Measurements from ENCODE around the gene GDPD5.

The GDPD5 gene

DNA sequence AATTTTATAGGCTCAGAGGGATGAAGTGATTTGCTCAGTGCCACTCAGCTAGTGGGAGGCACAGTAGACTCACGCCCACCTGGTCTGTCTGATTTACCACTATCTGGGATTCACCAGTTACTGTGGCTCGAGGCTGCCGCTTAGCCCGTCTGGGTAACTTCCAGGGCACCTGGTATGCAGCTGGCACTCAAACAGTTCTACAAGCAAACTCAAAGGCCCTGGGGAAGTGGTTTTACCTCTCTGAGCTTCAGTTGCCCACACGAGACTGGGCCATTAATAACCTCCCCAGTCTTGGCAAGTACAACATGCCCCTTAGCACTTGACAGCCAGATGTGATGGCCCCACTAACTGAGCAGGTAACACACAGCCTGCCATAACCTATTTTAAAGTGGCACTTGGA is 2.6 kb downstream of the GDPD5 start:
- Histone ChIP-seq H3F3A (ENCODE audit: insufficient read depth) (no peaks in the 10 kb centered on the region), H3K9ac (ENCODE audit: low read length) (no peak overlapping the region), H3K4me3 (ENCODE audit: insufficient read depth, low read length, poor library complexity, severe bottlenecking) (no peak overlapping the region), H2AFZ (ENCODE audit: low read depth, low read length, severe bottlenecking) (no peak overlapping the region), H3K27me3 (ENCODE audit: low read length) (no peaks in the 10 kb centered on the region), H4K20me1 (ENCODE audit: low read depth, low read length) (no peaks in the 10 kb centered on the region), H3K27ac (ENCODE audit: low read depth, low read length) (no peak overlapping the region), H3K9me2 (replicated peaks; ENCODE audit: insufficient read depth, low read length) (no peaks in the 10 kb centered on the region), H3K36me3 (ENCODE audit: low read length) (no peaks in the 10 kb centered on the region), H3K79me2 (ENCODE audit: insufficient read depth, low read length) (no peaks in the 10 kb centered on the region), H3K4me2 (ENCODE audit: low read depth, low read length, poor library complexity, severe bottlenecking) (no peak overlapping the region), H3K9me3 (ENCODE audit: insufficient read depth, low read length) (no peaks in the 10 kb centered on the region)
- no peak for TF ChIP-seq EZH2phosphoT487 (conservative IDR thresholded peaks at IDR 0.05; ENCODE audit: low read length)

DNA sequence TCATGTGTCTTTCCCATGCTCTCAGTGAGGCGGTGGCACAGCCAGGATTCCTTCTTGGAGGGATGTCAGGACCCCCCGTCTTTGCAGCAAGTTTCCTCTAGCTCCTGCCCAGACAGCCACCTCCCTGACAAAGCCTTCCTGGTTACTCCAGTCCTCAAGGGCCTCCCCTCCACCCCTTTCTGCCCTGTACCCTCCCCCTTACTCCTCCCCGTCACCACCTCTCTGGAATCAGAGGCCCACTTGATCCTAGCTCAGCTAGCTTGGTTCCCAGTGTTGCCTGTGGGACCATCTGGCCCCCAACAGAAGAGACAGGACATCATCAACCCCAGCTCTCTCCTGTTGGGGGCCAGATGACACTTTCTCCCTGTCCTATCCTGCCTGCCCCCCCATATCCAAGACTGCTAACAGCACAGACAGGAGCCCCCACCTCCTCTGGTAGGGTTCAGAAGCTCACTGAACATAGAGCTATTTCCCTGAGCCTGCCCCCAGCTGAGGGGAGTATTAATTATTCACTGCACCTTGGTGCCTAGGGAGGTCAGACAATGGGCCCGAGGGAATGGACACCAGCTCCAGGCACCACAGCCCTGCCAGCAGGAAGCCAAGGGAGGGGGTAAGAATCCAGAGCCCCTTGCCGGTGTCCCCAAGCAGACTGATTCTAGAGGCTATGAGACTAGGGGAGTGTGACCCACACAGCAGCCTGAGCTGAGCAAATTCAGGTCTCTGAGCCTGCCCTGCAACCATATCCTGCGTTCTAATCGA is 3.3 kb downstream of the GDPD5 start:
- Histone ChIP-seq H3K9me2 (replicated peaks; ENCODE audit: insufficient read depth, low read length) (no peaks in the 10 kb centered on the region), H3K4me3 (ENCODE audit: insufficient read depth, low read length, poor library complexity, severe bottlenecking) (no peak overlapping the region), H2AFZ (ENCODE audit: low read depth, low read length, severe bottlenecking) (no peak overlapping the region), H3K79me2 (ENCODE audit: insufficient read depth, low read length) (no peaks in the 10 kb centered on the region), H3K9me3 (ENCODE audit: insufficient read depth, low read length) (no peaks in the 10 kb centered on the region), H3K4me2 (ENCODE audit: low read depth, low read length, poor library complexity, severe bottlenecking) (no peak overlapping the region), H3K27me3 (ENCODE audit: low read length) (no peaks in the 10 kb centered on the region), H3K9ac (ENCODE audit: low read length) (no peak overlapping the region), H4K20me1 (ENCODE audit: low read depth, low read length) (no peaks in the 10 kb centered on the region), H3K36me3 (ENCODE audit: low read length) (no peaks in the 10 kb centered on the region), H3K27ac (ENCODE audit: low read depth, low read length) (no peak overlapping the region), H3F3A (ENCODE audit: insufficient read depth) (no peaks in the 10 kb centered on the region)
- TF ChIP-seq EZH2phosphoT487 (conservative IDR thresholded peaks at IDR 0.05; ENCODE audit: low read length) = no peak
- TF ChIP-seq, protein P1, sequence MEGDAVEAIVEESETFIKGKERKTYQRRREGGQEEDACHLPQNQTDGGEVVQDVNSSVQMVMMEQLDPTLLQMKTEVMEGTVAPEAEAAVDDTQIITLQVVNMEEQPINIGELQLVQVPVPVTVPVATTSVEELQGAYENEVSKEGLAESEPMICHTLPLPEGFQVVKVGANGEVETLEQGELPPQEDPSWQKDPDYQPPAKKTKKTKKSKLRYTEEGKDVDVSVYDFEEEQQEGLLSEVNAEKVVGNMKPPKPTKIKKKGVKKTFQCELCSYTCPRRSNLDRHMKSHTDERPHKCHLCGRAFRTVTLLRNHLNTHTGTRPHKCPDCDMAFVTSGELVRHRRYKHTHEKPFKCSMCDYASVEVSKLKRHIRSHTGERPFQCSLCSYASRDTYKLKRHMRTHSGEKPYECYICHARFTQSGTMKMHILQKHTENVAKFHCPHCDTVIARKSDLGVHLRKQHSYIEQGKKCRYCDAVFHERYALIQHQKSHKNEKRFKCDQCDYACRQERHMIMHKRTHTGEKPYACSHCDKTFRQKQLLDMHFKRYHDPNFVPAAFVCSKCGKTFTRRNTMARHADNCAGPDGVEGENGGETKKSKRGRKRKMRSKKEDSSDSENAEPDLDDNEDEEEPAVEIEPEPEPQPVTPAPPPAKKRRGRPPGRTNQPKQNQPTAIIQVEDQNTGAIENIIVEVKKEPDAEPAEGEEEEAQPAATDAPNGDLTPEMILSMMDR (IDR thresholded peaks at IDR 0.05; ENCODE audit: insufficient read depth, low read length, poor library complexity, severe bottlenecking) = no peak

DNA sequence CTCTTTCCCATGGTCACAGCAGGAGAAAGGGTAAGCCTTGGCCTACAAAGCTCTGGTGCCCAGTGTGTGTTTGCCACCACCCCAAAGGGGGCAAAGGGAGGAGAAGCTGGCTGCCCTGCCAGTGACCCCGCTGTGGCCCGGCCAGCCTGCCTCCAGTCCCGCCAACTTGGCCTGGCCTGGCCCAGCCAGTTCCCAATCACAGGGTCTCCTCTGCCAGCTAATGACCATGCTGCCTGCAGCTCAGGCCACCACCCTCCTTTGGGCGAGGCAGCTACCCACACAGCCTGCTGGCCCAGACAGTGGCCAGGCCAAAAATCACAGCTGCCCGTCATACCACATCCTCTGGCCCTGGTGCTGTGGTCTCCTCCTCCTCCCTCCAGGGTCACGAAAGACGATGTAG is 5.1 kb downstream of the GDPD5 start:
- Histone ChIP-seq H3K9me2 (replicated peaks; ENCODE audit: insufficient read depth, low read length) (no peaks in the 10 kb centered on the region), H3K27ac (ENCODE audit: low read depth, low read length) (no peak overlapping the region), H3K36me3 (ENCODE audit: low read length) (no peaks in the 10 kb centered on the region), H3K4me2 (ENCODE audit: low read depth, low read length, poor library complexity, severe bottlenecking) (no peak overlapping the region), H3K27me3 (ENCODE audit: low read length) (no peaks in the 10 kb centered on the region), H4K20me1 (ENCODE audit: low read depth, low read length) (no peaks in the 10 kb centered on the region), H3F3A (ENCODE audit: insufficient read depth) (no peaks in the 10 kb centered on the region), H2AFZ (ENCODE audit: low read depth, low read length, severe bottlenecking) (no peak overlapping the region), H3K9ac (ENCODE audit: low read length) (no peak overlapping the region), H3K4me3 (ENCODE audit: insufficient read depth, low read length, poor library complexity, severe bottlenecking) (no peak overlapping the region), H3K9me3 (ENCODE audit: insufficient read depth, low read length) (no peaks in the 10 kb centered on the region), H3K79me2 (ENCODE audit: insufficient read depth, low read length) (no peaks in the 10 kb centered on the region)
- TF ChIP-seq EZH2phosphoT487 (conservative IDR thresholded peaks at IDR 0.05; ENCODE audit: low read length) = no peak
- TF ChIP-seq, protein P1 (IDR thresholded peaks at IDR 0.05; ENCODE audit: insufficient read depth, low read length, poor library complexity, severe bottlenecking) = no peak
